Measurements from ENCODE around the gene PSPN. TPM values are rescaled to one million over a fixed set of nuclear protein-coding genes. Genes with fewer than 3 reads are reported as not detected.

PSPN gene
- total RNA-seq, 2 donors from 2014 or later: 2.0 to 3.4 TPM

Other genes starting within 250 kb of the PSPN start
- under 1 TPM; 0.16 to 0.72 TPM for gene ACSBG2, start 240.3 kb downstream of the PSPN start, total RNA-seq
- gene MLLT1, start 96.0 kb downstream of the PSPN start, total RNA-seq: 10 to 100 TPM; 31.8 to 48.2 TPM
- under 1 TPM in 1 of 2 donors, not detected in 1; 0.52 TPM for gene ACER1, start 42.3 kb downstream of the PSPN start, total RNA-seq
- gene CLPP, start 14.4 kb downstream of the PSPN start, total RNA-seq: 100 to 1,000 TPM; 184 to 190 TPM
- 10 to 100 TPM; 33.9 to 89.4 TPM for gene ALKBH7, start 3.1 kb downstream of the PSPN start, total RNA-seq
- 10 to 100 TPM; 44.6 to 78.4 TPM for gene GTF2F1, start 17.2 kb upstream of the PSPN start, total RNA-seq
- gene KHSRP, start 48.9 kb upstream of the PSPN start, total RNA-seq: 100 to 1,000 TPM; 240 to 353 TPM
- gene SLC25A41, start 57.8 kb upstream of the PSPN start, total RNA-seq: under 1 TPM in 1 of 2 donors, not detected in 1; 0.14 TPM
- 10 to 100 TPM in 1 of 2 donors, under 1 TPM in 1; 0.96 to 36.0 TPM for gene SLC25A23, start 83.9 kb upstream of the PSPN start, total RNA-seq
- gene CRB3, start 88.3 kb upstream of the PSPN start, total RNA-seq: 1 to 10 TPM in 1 of 2 donors, under 1 TPM in 1; 0.59 to 2.6 TPM
- 10 to 100 TPM; 70.8 to 84.4 TPM for gene DENND1C, start 105.9 kb upstream of the PSPN start, total RNA-seq
- gene TUBB4A, start 126.4 kb upstream of the PSPN start, total RNA-seq: 1 to 10 TPM; 2.6 to 9.4 TPM
- 1 to 10 TPM in 1 of 2 donors, under 1 TPM in 1; 0.43 to 3.4 TPM for gene TNFSF9, start 155.1 kb upstream of the PSPN start, total RNA-seq
- gene CD70, start 215.2 kb upstream of the PSPN start, total RNA-seq: 1 to 10 TPM; 4.8 to 8.4 TPM

All from activated naive CD4-positive, alpha-beta T cell treated with anti-CD3 and anti-CD28 coated beads, Interleukin-2, amount 50 U/mL, for 72 hours (primary cell).